Keratinocyte (primary cell): ENCODE data around the gene PWWP2B. TPM values are rescaled to one million over a fixed set of nuclear protein-coding genes. Genes with fewer than 3 reads are reported as not detected.

Experiments used
- DNase-seq: peaks from one replicate; pipeline ENCODE4 v3.0.0-alpha.2; 2011; ENCODE audit warnings: low read depth, missing footprints, low spot score
- FAIRE-seq: peaks from 2 replicates; lab custom pipeline; 2011; peaks lifted over from hg19 to GRCh38; lab: Jason Lieb, UNC
- H2AFZ ChIP-seq: 2 replicates; pipeline ENCODE4 v1.6.0; 2012; ENCODE audit warnings: low read length, control low read depth, inconsistent platforms; ENCODE audit not compliant: control insufficient read depth
- H3K27ac ChIP-seq: 2 replicates; pipeline ENCODE4 v1.5.1; 2011; ENCODE audit warnings: low read length; ENCODE audit not compliant: control insufficient read depth, insufficient read depth
- H3K27me3 ChIP-seq: 3 replicates; pipeline ENCODE4 v1.6.0; 2011; ENCODE audit warnings: low read length; ENCODE audit not compliant: control insufficient read depth, insufficient read depth; ENCODE audit errors: extremely low read depth
- H3K36me3 ChIP-seq, 2 experiments: 2 replicates in 1 of 2; 3 replicates in 1 of 2; pipeline ENCODE4 v1.5.1; 2011; ENCODE audit warnings: low read length in 2 of 2, mild to moderate bottlenecking in 1 of 2; ENCODE audit not compliant: control insufficient read depth in 2 of 2, insufficient read depth in 2 of 2; ENCODE audit errors: extremely low read depth in 1 of 2
- H3K4me1 ChIP-seq: 3 replicates; pipeline ENCODE4 v1.5.1; 2011; ENCODE audit warnings: low read length; ENCODE audit not compliant: control insufficient read depth, insufficient read depth; ENCODE audit errors: extremely low read depth
- H3K4me2 ChIP-seq: 3 replicates; pipeline ENCODE4 v1.6.0; 2011; ENCODE audit warnings: low read depth, low read length; ENCODE audit not compliant: control insufficient read depth, insufficient read depth; ENCODE audit errors: extremely low read depth
- H3K4me3 ChIP-seq, 3 experiments: fragments of 200-600 bp in 1 of 3; sonication (generic) in 1 of 3; 2 replicates in 2 of 3; 3 replicates in 1 of 3; pipeline ENCODE4 v1.5.1; 2011 to 2016; ENCODE audit warnings: low read length in 3 of 3, mild to moderate bottlenecking in 3 of 3, control low read depth in 2 of 3, inconsistent platforms in 1 of 3, low read depth in 1 of 3, mixed read lengths in 1 of 3, mixed run types in 1 of 3, moderate library complexity in 1 of 3; ENCODE audit not compliant: control insufficient read depth in 2 of 3, insufficient read depth in 2 of 3; ENCODE audit errors: extremely low read depth in 1 of 3
- H3K79me2 ChIP-seq: 2 replicates; pipeline ENCODE4 v1.6.0; 2012; ENCODE audit warnings: low read length; ENCODE audit not compliant: control insufficient read depth, insufficient read depth
- H3K9ac ChIP-seq: 3 replicates; pipeline ENCODE4 v1.6.0; 2011; ENCODE audit warnings: low read length; ENCODE audit not compliant: control insufficient read depth, insufficient read depth; ENCODE audit errors: extremely low read depth
- H3K9me1 ChIP-seq: 3 replicates; pipeline ENCODE4 v1.6.0; 2011; ENCODE audit warnings: low read length; ENCODE audit not compliant: control insufficient read depth, insufficient read depth; ENCODE audit errors: extremely low read depth
- H3K9me3 ChIP-seq: 2 replicates; pipeline ENCODE4 v1.5.1; 2012; ENCODE audit warnings: low read depth, low read length; ENCODE audit not compliant: control insufficient read depth
- H4K20me1 ChIP-seq: 3 replicates; pipeline ENCODE4 v1.6.0; 2011; ENCODE audit warnings: low read length; ENCODE audit not compliant: control insufficient read depth, insufficient read depth; ENCODE audit errors: extremely low read depth
- CTCF ChIP-seq, 3 experiments: IDR thresholded peaks in 1 of 3; conservative IDR thresholded peaks in 1 of 3; optimal IDR thresholded peaks in 1 of 3; 2 replicates in 2 of 3; 3 replicates in 1 of 3; pipeline versions ENCODE3 to v1.5.1; 2011; ENCODE audit warnings: low read length in 3 of 3, mild to moderate bottlenecking in 3 of 3, moderate library complexity in 2 of 3, control low read depth in 1 of 3, inconsistent platforms in 1 of 3; ENCODE audit not compliant: insufficient read depth in 2 of 3; ENCODE audit errors: extremely low read depth in 1 of 3
- EZH2 ChIP-seq: IDR thresholded peaks from one replicate; pipeline ENCODE4 v1.6.1; 2012; ENCODE audit warnings: inconsistent platforms, mild to moderate bottlenecking, low read length, moderate library complexity
- dilution Hi-C: fragments of 300-500 bp; cut with MboI; formaldehyde crosslinking; loops from one replicate; pipeline ENCODE4 v1.7.0; 2020; ENCODE audit warnings: low sequenced_read_pairs; ENCODE audit not compliant: extremely low pct_ligation_motif_present
- polyA plus RNA-seq, 5 experiments: library from polyadenylated mRNA; depleted of rRNA in 3 of 5; stranded (reverse) in 3 of 5; stranded (forward) in 1 of 5; unstranded in 1 of 5; fragments of >200 nt; gene quantifications; 1 replicate in 1 of 5; 2 replicates in 3 of 5; 3 replicates in 1 of 5; pipeline versions ENCODE4 v1.2.1 to v1.2.3, GENCODE V29; 2011 to 2012; ENCODE audit warnings: missing spikeins in 2 of 5, low read depth in 1 of 5, low replicate concordance in 1 of 5

PWWP2B gene
- polyA plus RNA-seq, 1 donor (not counting 4 experiments of a cell fraction or from before 2014, with no cell fraction given), result 3.1 TPM

GRCh38 chr10:132347931-132348267 is 49.1 kb upstream of the PWWP2B start:
- DNase-seq (no peak), FAIRE-seq (no peak)
- Histone ChIP-seq H4K20me1 (no peaks in the 10 kb centered on the region), H3K9ac (no peak overlapping the region), H3K4me1 (no peaks in the 10 kb centered on the region), H3K9me1 (no peaks in the 10 kb centered on the region), H2AFZ (no peak overlapping the region), H3K79me2 (no peaks in the 10 kb centered on the region), H3K4me2 (no peak overlapping the region), H3K27ac (no peak overlapping the region), H3K9me3 (no peaks in the 10 kb centered on the region), H3K36me3 (peaks cover 0 to 1% of the 10 kb centered on the region in 2 experiments), H3K4me3 (no peak overlapping the region), H3K27me3 (no peaks in the 10 kb centered on the region)
- TF ChIP-seq CTCF (optimal IDR thresholded peaks at IDR 0.05 in 1 of 3, IDR thresholded peaks at IDR 0.05 in 1 of 3, conservative IDR thresholded peaks at IDR 0.05 in 1 of 3; ENCODE audit: extremely low read depth in 1 of 3, insufficient read depth in 2 of 3, low read length in 3 of 3), result no peak
- TF ChIP-seq EZH2, result no peak
- dilution Hi-C loops, result no loop called here

GRCh38 chr10:132349766-132350165 is 47.2 kb upstream of the PWWP2B start:
- no peak overlapping the region for H3K27ac ChIP-seq
- TF ChIP-seq EZH2 (no peak), CTCF (optimal IDR thresholded peaks at IDR 0.05 in 1 of 3, IDR thresholded peaks at IDR 0.05 in 1 of 3, conservative IDR thresholded peaks at IDR 0.05 in 1 of 3; ENCODE audit: extremely low read depth in 1 of 3, insufficient read depth in 2 of 3, low read length in 3 of 3) (no peak)
- H3K36me3 ChIP-seq, result peaks cover 0 to 1% of the 10 kb centered on the region in 2 experiments
- H3K4me2 ChIP-seq, result no peak overlapping the region
- no peak overlapping the region for H3K9ac ChIP-seq
- no peak overlapping the region for H3K4me3 ChIP-seq
- H4K20me1 ChIP-seq, result no peaks in the 10 kb centered on the region
- no peaks in the 10 kb centered on the region for H3K4me1 ChIP-seq
- H3K27me3 ChIP-seq, result no peaks in the 10 kb centered on the region
- dilution Hi-C loops, result no loop called here
- no peaks in the 10 kb centered on the region for H3K9me3 ChIP-seq
- no peak overlapping the region for H2AFZ ChIP-seq
- H3K79me2 ChIP-seq, result no peaks in the 10 kb centered on the region
- no peaks in the 10 kb centered on the region for H3K9me1 ChIP-seq
- FAIRE-seq (no peak), DNase-seq (no peak)
